Stimulated activated CD8-positive, alpha-beta memory T cell treated with anti-CD3 and anti-CD28 coated beads, Interleukin-7, amount 100 ng/mL, for 24 hours (primary cell): ENCODE measurements around the gene KIF18B.

Source experiments
- DNase-seq: peaks from one replicate; pipeline ENCODE4 v3.0.0-alpha.2; 2020; ENCODE audit warnings: low read depth

Gene KIF18B

DNA sequence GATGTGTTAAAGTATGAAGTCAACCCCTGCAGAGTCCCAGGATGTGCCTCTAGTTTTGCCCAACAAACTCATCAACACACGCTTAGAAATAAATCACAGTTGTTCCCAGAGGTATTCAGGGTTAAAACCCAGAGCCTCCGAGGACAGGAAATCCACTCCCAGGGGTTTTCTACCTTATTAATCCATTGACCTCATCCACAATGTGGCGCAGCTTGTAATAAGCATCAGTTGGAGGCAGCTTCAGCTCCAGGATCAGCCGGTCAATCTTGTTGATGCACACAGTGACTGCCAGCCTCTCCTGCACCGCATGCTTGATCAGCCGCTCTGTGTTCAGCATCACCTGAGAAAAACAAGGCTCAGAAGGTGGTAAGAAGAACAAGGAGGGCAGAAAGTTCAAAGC is 71.8 kb downstream of the KIF18B start:
- DNase-seq: no peak
